Measurements from ENCODE around the gene HELZ2.
"Not testable (repeated sequence)": the region's sequence is repeated elsewhere in the genome, so short reads cannot be mapped to it uniquely, and the experiment has no call there.

HELZ2 gene

GRCh38 chr20:63560856-63561609 is 13.0 kb downstream of the HELZ2 start:
- no peaks in the 10 kb centered on the region; the same call in none of the 2 replicates for H3K36me3 ChIP-seq

GRCh38 chr20:63560333-63560805 is 13.7 kb downstream of the HELZ2 start:
- H3K27me3 ChIP-seq (ENCODE audit: insufficient read depth, low read depth, severe bottlenecking), result no peaks in the 10 kb centered on the region
- no peaks in the 10 kb centered on the region for H3K9me3 ChIP-seq (ENCODE audit: severe bottlenecking)
- TF ChIP-seq CTCF (IDR thresholded peaks at IDR 0.05; ENCODE audit: low read depth, low read length), result no peak
- H3K4me3 ChIP-seq (ENCODE audit: low read depth, low read length), result no peak overlapping the region
- no peaks in the 10 kb centered on the region; the same call in none of the 2 replicates for H3K36me3 ChIP-seq
- no peak overlapping the region for H3K27ac ChIP-seq
- no peak for DNase-seq

More at GRCh38 chr20:63560856-63561609, 13.0 kb downstream of the HELZ2 start:
- no peak overlapping the region for H3K27ac ChIP-seq
- no peaks in the 10 kb centered on the region for H3K9me3 ChIP-seq (ENCODE audit: severe bottlenecking)
- no peak for DNase-seq
- TF ChIP-seq CTCF (IDR thresholded peaks at IDR 0.05; ENCODE audit: low read depth, low read length), result no peak
- H3K27me3 ChIP-seq (ENCODE audit: insufficient read depth, low read depth, severe bottlenecking), result no peaks in the 10 kb centered on the region
- H3K4me3 ChIP-seq (ENCODE audit: low read depth, low read length), result no peak overlapping the region

DNA sequence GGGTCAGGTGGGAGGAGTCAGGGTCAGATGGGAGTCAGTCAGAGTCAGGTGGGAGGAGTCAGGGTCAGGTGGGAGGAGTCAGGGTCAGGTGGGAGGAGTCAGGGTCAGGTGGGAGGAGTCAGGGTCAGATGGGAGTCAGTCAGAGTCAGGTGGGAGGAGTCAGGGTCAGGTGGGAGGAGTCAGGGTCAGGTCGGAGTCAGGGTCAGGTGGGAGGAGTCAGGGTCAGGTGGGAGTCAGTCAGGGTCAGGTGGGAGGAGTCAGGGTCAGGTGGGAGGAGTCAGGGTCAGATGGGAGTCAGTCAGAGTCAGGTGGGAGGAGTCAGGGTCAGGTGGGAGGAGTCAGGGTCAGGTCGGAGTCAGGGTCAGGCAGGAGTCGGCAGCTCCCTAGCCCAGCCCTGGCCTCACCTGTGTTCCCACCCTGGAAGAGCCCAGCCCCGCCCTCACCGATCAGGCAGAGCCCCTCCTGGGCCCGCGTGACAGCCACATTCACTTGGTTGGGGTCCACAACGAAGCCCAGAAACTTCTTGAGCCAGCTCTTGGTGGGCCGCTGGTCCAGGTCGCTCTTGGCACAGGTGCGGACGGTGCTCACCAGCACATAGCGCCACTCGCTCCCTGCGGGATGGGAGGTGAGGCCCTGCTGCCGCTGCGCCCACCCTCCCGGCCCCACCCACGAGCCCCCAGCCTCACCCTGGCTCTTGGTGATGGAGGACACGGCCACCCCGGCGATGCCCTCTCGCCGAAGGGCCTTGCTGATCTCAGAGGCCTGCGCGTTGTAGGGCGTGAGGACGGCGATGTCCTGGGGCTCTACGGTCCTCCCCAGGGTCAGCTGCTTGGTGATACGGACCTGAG is 14.3 kb downstream of the HELZ2 start:
- not testable (repeated sequence) for H3K36me3 ChIP-seq; H3K4me3 ChIP-seq (ENCODE audit: low read depth, low read length); H3K27me3 ChIP-seq (ENCODE audit: insufficient read depth, low read depth, severe bottlenecking); H3K9me3 ChIP-seq (ENCODE audit: severe bottlenecking); H3K27ac ChIP-seq; DNase-seq

DNA sequence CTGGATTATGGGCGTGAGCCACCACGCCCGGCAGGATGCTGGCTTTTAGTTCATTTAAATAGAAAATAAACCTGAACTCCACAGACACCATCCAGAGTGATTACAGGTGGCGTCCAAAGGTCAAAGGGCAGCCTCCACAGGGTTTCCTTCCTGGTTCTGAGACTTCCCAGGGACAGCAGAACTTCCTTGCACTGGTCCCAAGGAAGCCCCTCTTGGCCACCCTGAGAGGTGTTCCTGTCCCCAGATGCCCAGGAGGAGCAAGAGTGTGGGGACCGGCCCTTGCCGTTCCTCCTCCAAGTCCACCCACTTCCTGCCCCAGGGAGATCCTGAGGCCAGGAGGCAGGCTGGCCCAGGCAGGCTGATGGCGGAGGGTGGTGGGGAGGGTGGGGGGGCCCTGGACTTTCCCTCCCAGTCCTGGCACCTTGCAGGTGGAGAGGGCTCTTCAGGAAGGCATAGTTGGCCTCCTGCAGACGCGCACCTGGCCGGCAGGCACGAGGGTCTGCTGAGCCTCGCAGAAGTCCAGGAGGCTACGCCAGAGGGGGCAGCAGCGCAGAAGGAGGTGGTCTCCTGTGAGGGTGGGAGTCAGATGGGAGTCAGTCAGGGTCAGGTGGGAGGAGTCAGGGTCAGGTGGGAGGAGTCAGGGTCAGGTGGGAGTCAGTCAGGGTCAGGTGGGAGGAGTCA is 15.1 kb downstream of the HELZ2 start:
- no peaks in the 10 kb centered on the region for H3K27me3 ChIP-seq (ENCODE audit: insufficient read depth, low read depth, severe bottlenecking)

DNA sequence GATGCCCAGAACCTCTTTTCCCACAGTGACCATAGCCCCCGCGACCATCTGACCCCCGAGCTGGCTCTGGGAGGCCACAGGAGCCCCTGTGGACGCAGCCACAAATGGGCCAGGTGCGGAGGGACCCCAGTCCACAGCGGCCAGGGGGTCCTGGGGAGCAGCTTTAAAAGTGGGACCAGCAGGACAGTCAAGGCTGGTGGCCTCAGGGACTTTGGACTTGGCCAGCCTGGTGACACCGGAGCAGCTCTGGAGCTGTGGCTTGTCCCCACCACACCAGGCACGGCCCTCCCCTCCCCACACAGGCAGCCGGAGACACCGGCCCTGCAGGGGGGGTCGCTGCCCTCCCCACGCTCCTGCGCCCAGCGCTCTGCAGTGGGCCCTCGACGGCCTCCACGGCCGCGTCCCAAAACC is 16.6 kb downstream of the HELZ2 start:
- Histone ChIP-seq H3K27ac (no peak overlapping the region), H3K9me3 (ENCODE audit: severe bottlenecking) (no peaks in the 10 kb centered on the region), H3K4me3 (ENCODE audit: low read depth, low read length) (no peak overlapping the region), H3K27me3 (ENCODE audit: insufficient read depth, low read depth, severe bottlenecking) (no peaks in the 10 kb centered on the region), H3K36me3 (no peaks in the 10 kb centered on the region; the same call in none of the 2 replicates)
- TF ChIP-seq CTCF (IDR thresholded peaks at IDR 0.05; ENCODE audit: low read depth, low read length), result no peak
- no peak for DNase-seq

More for the DNA sequence above, 15.1 kb downstream of the HELZ2 start:
- no peak for DNase-seq
- no peak overlapping the region for H3K4me3 ChIP-seq (ENCODE audit: low read depth, low read length)
- no peak overlapping the region for H3K27ac ChIP-seq
- no peak for TF ChIP-seq CTCF (IDR thresholded peaks at IDR 0.05; ENCODE audit: low read depth, low read length)
- H3K9me3 ChIP-seq (ENCODE audit: severe bottlenecking), result no peaks in the 10 kb centered on the region
- no peaks in the 10 kb centered on the region; the same call in none of the 2 replicates for H3K36me3 ChIP-seq
